ENCODE data around the gene TINAGL1. TPM values are rescaled to one million over a fixed set of nuclear protein-coding genes. Genes with fewer than 3 reads are reported as not detected.

The TINAGL1 gene
- total and polyA plus RNA-seq, 7 donors, result 21.0 to 238 (median 87.9) TPM

GRCh38 chr1:31614414-31615005 is 38.2 kb downstream of the TINAGL1 start:
- Histone ChIP-seq H3K9me3 (no peaks in the 10 kb centered on the region), H3K4me1 (peaks cover 0 to 14% (median 11%) of the 10 kb centered on the region in 4 donors), H3K4me3 (no peak overlapping the region), H3K27ac (no peak overlapping the region), H3K27me3 (peaks cover 10 to 36% (median 22%) of the 10 kb centered on the region in 3 donors), H3K36me3 (no peaks in the 10 kb centered on the region)
- DNase-seq, result no peak
- intact Hi-C loops (cut with DNase I), result no loop called here
- TF ChIP-seq CTCF (IDR thresholded peaks at IDR 0.05) (no peak), POLR2AphosphoS5 (IDR thresholded peaks at IDR 0.05) (no peak), POLR2A (IDR thresholded peaks at IDR 0.05) (no peak), EP300 (IDR thresholded peaks at IDR 0.05) (no peak)
- 86 to 93% methylated on average over 8 of the region's 8 CpGs for WGBS, 2 donors

GRCh38 chr1:31615414-31615813 is 39.1 kb downstream of the TINAGL1 start:
- 89 to 90% methylated on average over 6 of the region's 6 CpGs for WGBS, 2 donors
- Histone ChIP-seq H3K4me3 (no peak overlapping the region), H3K4me1 (peaks cover 0 to 14% (median 11%) of the 10 kb centered on the region in 4 donors), H3K36me3 (no peaks in the 10 kb centered on the region), H3K9me3 (no peaks in the 10 kb centered on the region), H3K27me3 (peaks cover 10 to 36% (median 22%) of the 10 kb centered on the region in 3 donors), H3K27ac (no peak overlapping the region)
- TF ChIP-seq EP300 (IDR thresholded peaks at IDR 0.05), result no peak
- no peak for TF ChIP-seq POLR2A (IDR thresholded peaks at IDR 0.05)
- no peak for TF ChIP-seq CTCF (IDR thresholded peaks at IDR 0.05)
- TF ChIP-seq POLR2AphosphoS5 (IDR thresholded peaks at IDR 0.05), result no peak
- DNase-seq, result no peak
- intact Hi-C loops (cut with DNase I), result no loop called here

GRCh38 chr1:31615939-31616338 is 39.6 kb downstream of the TINAGL1 start:
- TF ChIP-seq CTCF (IDR thresholded peaks at IDR 0.05) (no peak), POLR2A (IDR thresholded peaks at IDR 0.05) (no peak), EP300 (IDR thresholded peaks at IDR 0.05) (no peak), POLR2AphosphoS5 (IDR thresholded peaks at IDR 0.05) (no peak)
- intact Hi-C loops (cut with DNase I), result no loop called here

GRCh38 chr1:31617218-31617915 is 41.1 kb downstream of the TINAGL1 start, which contains the start of gene HCRTR1:
TSS of gene HCRTR1 (plus strand) at chr1:31617689. CDS start at chr1:31619193, 1,504 bp downstream.
- Histone ChIP-seq H3K36me3 (no peaks in the 10 kb centered on the region), H3K9me3 (no peaks in the 10 kb centered on the region), H3K4me3 (peak within 1 kb of the TSS; percentile 11 to 57 (median 45)), H3K27ac (no peak within 1 kb of the TSS), H3K27me3 (peaks cover 10 to 36% (median 22%) of the 10 kb centered on the region in 3 donors), H3K4me1 (peaks cover 0 to 14% (median 11%) of the 10 kb centered on the region in 4 donors)
- WGBS, 2 donors, result 7 to 9% methylated on average over 48 of the region's 48 CpGs
- intact Hi-C loops (cut with DNase I), result no loop called here
- DNase-seq, result no peak
- no peak for TF ChIP-seq EP300 (IDR thresholded peaks at IDR 0.05)
- no peak for TF ChIP-seq POLR2A (IDR thresholded peaks at IDR 0.05)
- TF ChIP-seq CTCF (IDR thresholded peaks at IDR 0.05), result no peak
- TF ChIP-seq POLR2AphosphoS5 (IDR thresholded peaks at IDR 0.05), result no peak

More at GRCh38 chr1:31615939-31616338, 39.6 kb downstream of the TINAGL1 start:
- no peak overlapping the region for H3K4me3 ChIP-seq
- H3K36me3 ChIP-seq, result no peaks in the 10 kb centered on the region
- H3K9me3 ChIP-seq, result no peaks in the 10 kb centered on the region
- no peak overlapping the region for H3K27ac ChIP-seq
- WGBS, 2 donors, result 69 to 84% methylated on average over 2 of the region's 2 CpGs
- H3K27me3 ChIP-seq, result peaks cover 10 to 36% (median 22%) of the 10 kb centered on the region in 3 donors
- H3K4me1 ChIP-seq, result peaks cover 0 to 14% (median 11%) of the 10 kb centered on the region in 4 donors
- DNase-seq, result no peak
